HL-60/S4 (cell line): ENCODE data around the gene POLR1C.
"Not testable (repeated sequence)": the region's sequence is repeated elsewhere in the genome, so short reads cannot be mapped to it uniquely, and the experiment has no call there.

Experiments used
- in situ Hi-C: fragments of 300-500 bp; cut with MboI; formaldehyde crosslinking; loops from 2 replicates; pipeline ENCODE4 v1.14.3; 2022; ENCODE audit warnings: low sequenced_read_pairs

Gene POLR1C

GRCh38 chr6:43516697-43517504 lies at the start of gene POLR1C, which contains the start of gene YIPF3:
POLR1C (plus strand) TSS chr6:43517089; CDS start chr6:43517110, 21 bp downstream.
YIPF3 (minus strand) TSS chr6:43516926; CDS start chr6:43516807, 119 bp downstream.
- in situ Hi-C loops = no loop called here

GRCh38 chr6:43467265-43467664 lies 49.6 kb upstream of the POLR1C start:
- in situ Hi-C loops = not testable (repeated sequence)

GRCh38 chr6:43467752-43468151 lies 49.1 kb upstream of the POLR1C start:
- in situ Hi-C loops = no loop called here

- in situ Hi-C loops = no loop called here
These were observed 48.6 kb upstream of the POLR1C start for GRCh38 chr6:43468240-43468639.

GRCh38 chr6:43468748-43469681 lies 47.9 kb upstream of the POLR1C start:
- in situ Hi-C loops = no loop called here

- in situ Hi-C loops = no loop called here
These were observed 46.9 kb upstream of the POLR1C start for GRCh38 chr6:43469947-43470346.

GRCh38 chr6:43471399-43471798 lies 45.5 kb upstream of the POLR1C start:
- in situ Hi-C loops = no loop called here

- in situ Hi-C loops = no loop called here
These were observed 44.4 kb upstream of the POLR1C start for GRCh38 chr6:43472515-43472914.

GRCh38 chr6:43475516-43475915 lies 41.4 kb upstream of the POLR1C start:
- in situ Hi-C loops = no loop called here

GRCh38 chr6:43476746-43477145 lies 40.1 kb upstream of the POLR1C start:
- in situ Hi-C loops = no loop called here

- in situ Hi-C loops = no loop called here
These were observed 39.5 kb upstream of the POLR1C start, which contains the start of gene TJAP1 for GRCh38 chr6:43477235-43478007. TJAP1 (plus strand) TSS chr6:43477570; CDS start chr6:43499002, 21,432 bp downstream.

GRCh38 chr6:43478008-43478372 lies 38.9 kb upstream of the POLR1C start:
- in situ Hi-C loops = no loop called here

- in situ Hi-C loops = no loop called here
These were observed 35.8 kb upstream of the POLR1C start for GRCh38 chr6:43481075-43481474.

- in situ Hi-C loops = no loop called here
These were observed 35.2 kb upstream of the POLR1C start for GRCh38 chr6:43481591-43482236.

- in situ Hi-C loops = no loop called here
These were observed 28.1 kb upstream of the POLR1C start for GRCh38 chr6:43488667-43489276.

GRCh38 chr6:43489277-43490072 lies 27.4 kb upstream of the POLR1C start:
- in situ Hi-C loops = no loop called here

- in situ Hi-C loops = no loop called here
These were observed 26.4 kb upstream of the POLR1C start for GRCh38 chr6:43490523-43490939.

GRCh38 chr6:43491750-43492661 lies 24.9 kb upstream of the POLR1C start:
- in situ Hi-C loops = no loop called here
